Neural crest cell (in vitro differentiated cells): ENCODE measurements around the gene ZNF180. TPM values are rescaled to one million over a fixed set of nuclear protein-coding genes. Genes with fewer than 3 reads are reported as not detected.

ENCODE experiments used
- DNase-seq: peaks from one replicate; pipeline ENCODE4 v3.0.0; 2021; ENCODE audit warnings: low read depth, mixed read lengths, low spot score
- H3K27ac Mint-ChIP-seq: one replicate; pipeline ENCODE4 v1.8.0; 2021; ENCODE audit warnings: mild to moderate bottlenecking, mixed read lengths; ENCODE audit not compliant: unreplicated experiment
- H3K27me3 Mint-ChIP-seq: 2 replicates; pipeline ENCODE4 v1.8.0; 2021; ENCODE audit warnings: low read depth, mild to moderate bottlenecking, mixed read lengths
- H3K36me3 Mint-ChIP-seq: 2 replicates; pipeline ENCODE4 v1.8.0; 2021; ENCODE audit warnings: low read depth, mild to moderate bottlenecking, mixed read lengths
- H3K4me1 Mint-ChIP-seq: 2 replicates; pipeline ENCODE4 v1.8.0; 2021; ENCODE audit warnings: mixed read lengths
- H3K4me3 Mint-ChIP-seq: one replicate; pipeline ENCODE4 v1.8.0; 2021; ENCODE audit warnings: mild to moderate bottlenecking, mixed read lengths
- H3K9me3 Mint-ChIP-seq: 2 replicates; pipeline ENCODE4 v1.8.0; 2021; ENCODE audit warnings: mixed read lengths
- CTCF ChIP-seq: fragments of 200-600 bp; sonication (generic); conservative IDR thresholded peaks from 2 replicates; pipeline ENCODE4 v1.5.0; 2021; ENCODE audit warnings: antibody characterized with exemption, mild to moderate bottlenecking
- total RNA-seq: library from RNA; stranded (reverse); gene quantifications from 2 replicates; pipeline ENCODE4 v1.2.1, GENCODE V29; 2021

The ZNF180 gene
- total RNA-seq, 1 donor from 2014 or later: 16.2 TPM

- Mint-ChIP-seq H3K36me3 (peaks cover 21% of the 10 kb centered on the region), H3K27me3 (peaks cover 2% of the 10 kb centered on the region), H3K9me3 (peaks cover 38% of the 10 kb centered on the region), H3K4me3 (no peak overlapping the region), H3K27ac (no peak overlapping the region), H3K4me1 (peaks cover 6% of the 10 kb centered on the region)
- no peak for TF ChIP-seq CTCF
- no peak for DNase-seq
These were observed 48.0 kb downstream of the ZNF180 start for GRCh38 chr19:44452367-44452766.

GRCh38 chr19:44451687-44452086 is 48.6 kb downstream of the ZNF180 start:
- TF ChIP-seq CTCF: no peak
- H3K4me1 Mint-ChIP-seq: peaks cover 6% of the 10 kb centered on the region
- DNase-seq: no peak
- H3K27me3 Mint-ChIP-seq: peaks cover 2% of the 10 kb centered on the region
- H3K4me3 Mint-ChIP-seq: no peak overlapping the region
- H3K36me3 Mint-ChIP-seq: peaks cover 21% of the 10 kb centered on the region
- H3K9me3 Mint-ChIP-seq: peaks cover 39% of the 10 kb centered on the region
- no peak overlapping the region for H3K27ac Mint-ChIP-seq

- peak; percentile 60 for DNase-seq
- no peak for TF ChIP-seq CTCF
- Mint-ChIP-seq H3K36me3 (peaks cover 38% of the 10 kb centered on the region), H3K4me1 (peaks cover 6% of the 10 kb centered on the region), H3K4me3 (peak within 1 kb of the TSS; percentile 92), H3K27ac (peak within 1 kb of the TSS; percentile 51), H3K9me3 (peaks cover 47% of the 10 kb centered on the region), H3K27me3 (peaks cover 9% of the 10 kb centered on the region)
These were observed 52.2 kb downstream of the ZNF180 start, which contains the start of gene ZNF229 for GRCh38 chr19:44447916-44448674. Gene ZNF229 (minus strand): TSS chr19:44448472. CDS start chr19:44442847, 5,625 bp downstream.

GRCh38 chr19:44438441-44438840 is 61.9 kb downstream of the ZNF180 start:
- TF ChIP-seq CTCF: no peak
- H3K4me3 Mint-ChIP-seq: no peak overlapping the region
- peaks cover 51% of the 10 kb centered on the region for H3K36me3 Mint-ChIP-seq
- H3K4me1 Mint-ChIP-seq: no peaks in the 10 kb centered on the region
- H3K27ac Mint-ChIP-seq: no peak overlapping the region
- H3K27me3 Mint-ChIP-seq: peaks cover 3% of the 10 kb centered on the region
- H3K9me3 Mint-ChIP-seq: peaks cover 25% of the 10 kb centered on the region
- DNase-seq: no peak

GRCh38 chr19:44435441-44435840 is 64.9 kb downstream of the ZNF180 start:
- Mint-ChIP-seq H3K4me1 (no peaks in the 10 kb centered on the region), H3K4me3 (no peak overlapping the region), H3K9me3 (peaks cover 29% of the 10 kb centered on the region), H3K27ac (no peak overlapping the region), H3K27me3 (peaks cover 3% of the 10 kb centered on the region), H3K36me3 (peaks cover 59% of the 10 kb centered on the region)
- no peak for TF ChIP-seq CTCF
- DNase-seq: no peak
